H1 (cell line): Measurements from ENCODE around the gene ABI3. TPM values are rescaled to one million over a fixed set of nuclear protein-coding genes. Genes with fewer than 3 reads are reported as not detected.

Source experiments
- CTCF ChIA-PET: fragments of 300-600 bp; sonication (Branson Sonifier 250); formaldehyde crosslinking; loops from one replicate; lab custom pipeline; 2021; ENCODE audit not compliant: partially characterized antibody; lab: Charles Lee
- POLR2A ChIA-PET: fragments of 300-600 bp; sonication (Branson Sonifier 250); formaldehyde crosslinking; loops from one replicate; lab custom pipeline; 2021; ENCODE audit warnings: inconsistent platforms; ENCODE audit not compliant: partially characterized antibody; lab: Charles Lee
- DNase-seq, 2 experiments: peaks; one replicate each; pipeline versions ENCODE4 v3.0.0 to v3.0.0-alpha.2; 2010 to 2022; ENCODE audit warnings: low spot score in 2 of 2, low read depth in 1 of 2, mixed read lengths in 1 of 2
- FAIRE-seq: peaks from 2 replicates; lab custom pipeline; 2011; peaks lifted over from hg19 to GRCh38; lab: Jason Lieb, UNC
- H2AFZ ChIP-seq: 2 replicates; pipeline ENCODE4 v1.8.1; 2012; ENCODE audit warnings: low read length, inconsistent platforms
- H2AK5ac ChIP-seq: 2 replicates; pipeline ENCODE4 v1.6.1; 2013; ENCODE audit warnings: low read depth, low read length
- H2BK120ac ChIP-seq: replicated peaks from 2 replicates; pipeline ENCODE3; 2013; ENCODE audit warnings: low read depth, low read length, inconsistent platforms
- H2BK12ac ChIP-seq: 2 replicates; pipeline ENCODE4 v1.6.1; 2013; ENCODE audit warnings: low read depth, low read length
- H2BK15ac ChIP-seq: 2 replicates; pipeline ENCODE4 v1.6.1; 2013; ENCODE audit warnings: low read length
- H2BK20ac ChIP-seq: 2 replicates; pipeline ENCODE4 v1.6.1; 2013; ENCODE audit warnings: low read length
- H2BK5ac ChIP-seq: 2 replicates; pipeline ENCODE4 v1.6.1; 2013; ENCODE audit warnings: low read depth, low read length
- H3K14ac ChIP-seq: 2 replicates; pipeline ENCODE4 v1.6.1; 2013; ENCODE audit warnings: inconsistent platforms; ENCODE audit not compliant: insufficient read length
- H3K18ac ChIP-seq: 2 replicates; pipeline ENCODE4 v1.6.1; 2013; ENCODE audit warnings: low read length; ENCODE audit errors: extremely low read depth
- H3K23ac ChIP-seq: 2 replicates; pipeline ENCODE4 v1.6.1; 2013; ENCODE audit warnings: inconsistent platforms; ENCODE audit not compliant: insufficient read length
- H3K23me2 ChIP-seq: 2 replicates; pipeline ENCODE4 v1.6.1; 2013; ENCODE audit warnings: low read depth, low read length
- H3K27ac ChIP-seq: 2 replicates; pipeline ENCODE4 v1.6.1; 2011; ENCODE audit warnings: low read depth, low read length, inconsistent platforms
- H3K27me3 ChIP-seq, 4 experiments: replicated peaks in 1 of 4; 1 replicate in 1 of 4; 2 replicates in 3 of 4; pipeline versions ENCODE4 v1.6.1 to v1.8.1; 2011 to 2013; ENCODE audit warnings: low read length in 3 of 4, mild to moderate bottlenecking in 3 of 4, inconsistent platforms in 2 of 4, mixed read lengths in 2 of 4, moderate library complexity in 1 of 4; ENCODE audit not compliant: control insufficient read depth in 3 of 4, insufficient read depth in 3 of 4; ENCODE audit errors: extremely low read depth in 1 of 4
- H3K36me3 ChIP-seq, 4 experiments: 2 replicates each; pipeline versions ENCODE4 v1.6.1 to v1.8.1; 2011 to 2013; ENCODE audit warnings: mild to moderate bottlenecking in 4 of 4, low read length in 3 of 4, moderate library complexity in 2 of 4, control low read depth in 1 of 4, inconsistent platforms in 1 of 4; ENCODE audit not compliant: insufficient read depth in 4 of 4, control insufficient read depth in 2 of 4
- H3K4ac ChIP-seq: replicated peaks from 2 replicates; pipeline ENCODE3; 2013; ENCODE audit warnings: low read length, low read depth, mixed read lengths, inconsistent platforms; ENCODE audit not compliant: insufficient read length
- H3K4me1 ChIP-seq, 4 experiments: replicated peaks in 1 of 4; 1 replicate in 1 of 4; 2 replicates in 3 of 4; pipeline versions ENCODE4 v1.6.1 to v1.8.1; 2011 to 2013; ENCODE audit warnings: low read length in 3 of 4, inconsistent platforms in 2 of 4, mixed read lengths in 1 of 4; ENCODE audit not compliant: insufficient read depth in 4 of 4, control insufficient read depth in 3 of 4
- H3K4me2 ChIP-seq, 2 experiments: 2 replicates each; pipeline versions ENCODE4 v1.6.1 to v1.8.1; 2011 to 2013; ENCODE audit warnings: low read depth in 2 of 2, low read length in 2 of 2, control low read depth in 1 of 2, inconsistent platforms in 1 of 2, mild to moderate bottlenecking in 1 of 2; ENCODE audit not compliant: insufficient read depth in 1 of 2
- H3K4me3 ChIP-seq, 4 experiments: fragments of 200-600, 300-600 bp in 1 of 4; sonication (generic), shearing (Covaris generic), sonication (Bioruptor Twin) in 1 of 4; 2 replicates each; pipeline versions ENCODE4 v1.5.1 to v1.8.1; 2011 to 2016; ENCODE audit warnings: low read length in 4 of 4, low read depth in 3 of 4, control low read depth in 2 of 4, inconsistent platforms in 2 of 4, mild to moderate bottlenecking in 2 of 4, mixed read lengths in 1 of 4, moderate library complexity in 1 of 4; ENCODE audit not compliant: insufficient read depth in 2 of 4; ENCODE audit errors: extremely low read depth in 1 of 4
- H3K56ac ChIP-seq: replicated peaks from 2 replicates; pipeline ENCODE3; 2013; ENCODE audit warnings: low read depth, mild to moderate bottlenecking, mixed read lengths, low read length, inconsistent platforms; ENCODE audit not compliant: insufficient read length
- H3K79me1 ChIP-seq: 2 replicates; pipeline ENCODE4 v1.6.1; 2013; ENCODE audit warnings: low read depth, low read length, control low read depth
- H3K79me2 ChIP-seq, 2 experiments: 2 replicates each; pipeline versions ENCODE4 v1.6.1 to v1.8.1; 2012 to 2013; ENCODE audit warnings: low read length in 2 of 2, mild to moderate bottlenecking in 2 of 2, inconsistent platforms in 1 of 2; ENCODE audit not compliant: insufficient read depth in 2 of 2, control insufficient read depth in 1 of 2
- H3K9ac ChIP-seq, 4 experiments: replicated peaks in 1 of 4; 1 replicate in 1 of 4; 2 replicates in 3 of 4; pipeline versions ENCODE4 v1.6.1 to v1.8.1; 2011 to 2013; ENCODE audit warnings: low read depth in 3 of 4, low read length in 3 of 4, control low read depth in 2 of 4, mild to moderate bottlenecking in 2 of 4, moderate library complexity in 2 of 4, inconsistent platforms in 1 of 4; ENCODE audit errors: extremely low read depth in 1 of 4
- H3K9me3 ChIP-seq, 2 experiments: 2 replicates each; pipeline versions ENCODE4 v1.6.1 to v1.8.1; 2012 to 2013; ENCODE audit warnings: mild to moderate bottlenecking in 2 of 2, moderate library complexity in 2 of 2, control low read depth in 1 of 2, inconsistent platforms in 1 of 2, low read depth in 1 of 2, low read length in 1 of 2, mixed read lengths in 1 of 2; ENCODE audit not compliant: insufficient read depth in 2 of 2
- H4K20me1 ChIP-seq, 2 experiments: replicated peaks in 1 of 2; 2 replicates each; pipeline versions ENCODE3 to v1.8.1; 2011 to 2013; ENCODE audit warnings: inconsistent platforms in 2 of 2, low read length in 2 of 2, mild to moderate bottlenecking in 1 of 2; ENCODE audit not compliant: insufficient read depth in 2 of 2, control insufficient read depth in 1 of 2
- H4K5ac ChIP-seq: 2 replicates; pipeline ENCODE4 v1.6.1; 2013; ENCODE audit warnings: low read length, low read depth, mixed read lengths, inconsistent platforms; ENCODE audit not compliant: insufficient read length
- H4K8ac ChIP-seq: 2 replicates; pipeline ENCODE4 v1.8.0; 2013; ENCODE audit warnings: mild to moderate bottlenecking, moderate library complexity, low read length, inconsistent platforms; ENCODE audit not compliant: insufficient read depth; ENCODE audit errors: extremely low read depth
- H4K91ac ChIP-seq: replicated peaks from 2 replicates; pipeline ENCODE3; 2013; ENCODE audit warnings: low read length, mixed read lengths, inconsistent platforms; ENCODE audit not compliant: insufficient read length
- GABPA ChIP-seq: IDR thresholded peaks from 2 replicates; pipeline ENCODE4 v1.6.1; 2011; ENCODE audit warnings: mild to moderate bottlenecking, low read length, moderate library complexity, borderline replicate concordance; ENCODE audit not compliant: insufficient read depth
- PHF8 ChIP-seq: fragments of 200-600 bp; sonication (generic); conservative IDR thresholded peaks from 2 replicates; pipeline ENCODE4 v1.7.1; 2012; ENCODE audit warnings: low read depth, mild to moderate bottlenecking, inconsistent platforms, low read length, moderate library complexity
- RNF2 ChIP-seq: fragments of 200-900, 300-1000 bp; sonication (generic); IDR thresholded peaks from 2 replicates; pipeline ENCODE4 v1.7.1; 2016; ENCODE audit warnings: borderline replicate concordance, low read depth, mild to moderate bottlenecking, antibody characterized with exemption, low read length; ENCODE audit not compliant: poor library complexity, severe bottlenecking; ENCODE audit errors: missing control alignments
- RXRA ChIP-seq: IDR thresholded peaks from 2 replicates; pipeline ENCODE4 v1.6.1; 2011; ENCODE audit warnings: low read depth, mild to moderate bottlenecking, low read length, moderate library complexity; ENCODE audit not compliant: insufficient read depth
- SP2 ChIP-seq: IDR thresholded peaks from 2 replicates; pipeline ENCODE4 v1.6.1; 2012; ENCODE audit warnings: mild to moderate bottlenecking, low read length, inconsistent platforms
- TAF1 ChIP-seq: IDR thresholded peaks from 2 replicates; pipeline ENCODE4 v1.6.1; 2011; ENCODE audit warnings: mild to moderate bottlenecking, low read depth, low read length
- TEAD4 ChIP-seq: IDR thresholded peaks from 2 replicates; pipeline ENCODE4 v1.6.1; 2012; ENCODE audit warnings: low read depth, low read length, inconsistent platforms, mixed read lengths
- WGBS, 2 experiments: shearing (Covaris generic) in 1 of 2; methylation state at CpG; one replicate each; pipeline versions ENCODE4 v1.1.6 to v1.1.7; 2013 to 2015; ENCODE audit warnings: low lambda C conversion rate in 2 of 2, mixed read lengths in 2 of 2, inconsistent platforms in 1 of 2, low coverage in 1 of 2, missing lambda C conversion rate in 1 of 2; ENCODE audit not compliant: insufficient replicate concordance in 2 of 2, insufficient coverage in 1 of 2, insufficient read length in 1 of 2; ENCODE audit errors: extremely low coverage in 1 of 2, missing lambda C conversion rate in 1 of 2; 5-methylcytosine and 5-hydroxymethylcytosine counted together
- long read RNA-seq, 2 experiments: library from RNA in 1 of 2; library from capped mRNA in 1 of 2; stranded (forward); transcript quantifications; one replicate each; pipeline ENCODE4 v2.0.0, GENCODE V29; 2021; ENCODE audit warnings: inconsistent platforms in 1 of 2
- polyA minus RNA-seq, 3 experiments: library from RNA; depleted of rRNA, polyadenylated mRNA; stranded (reverse); fragments of >200 nt; gene quantifications; 1 replicate in 2 of 3; 2 replicates in 1 of 3; pipeline ENCODE4 v1.2.3, GENCODE V29; 2011
- polyA plus RNA-seq, 7 experiments: library from polyadenylated mRNA; depleted of rRNA in 3 of 7; stranded (reverse) in 5 of 7; unstranded in 2 of 7; fragments of >200 nt in 5 of 7; fragments of 200-250 nt in 2 of 7; gene quantifications; 1 replicate in 5 of 7; 2 replicates in 1 of 7; 4 replicates in 1 of 7; pipeline versions ENCODE4 v1.2.1 to v1.2.3, GENCODE V29; 2011 to 2013; ENCODE audit warnings: missing spikeins in 2 of 7, mixed read lengths in 2 of 7
- total RNA-seq: library from RNA; stranded (reverse); fragmentation: NEBNext Ultra II Directional; extraction: Animal tissue kit (Norgen Biotek cat#: 25700); gene quantifications from 2 replicates; pipeline ENCODE4 v1.2.1, GENCODE V29; 2021

The ABI3 gene
- total RNA-seq (1.1 and 1.3 TPM in 2 replicates), polyA plus RNA-seq (2011; rRNA removed) (2.5 and 3.6 TPM in 2 replicates), polyA minus RNA-seq (2011; rRNA and poly(A)+ RNA removed) (1.3 and 3.8 TPM in 2 replicates)
- 2.1 TPM for polyA plus RNA-seq (2011; cell fraction: cytosol; rRNA removed)
- polyA plus RNA-seq (2011; cell fraction: nucleus; rRNA removed): 2.9 TPM
- 0.54 to 1.8 TPM (median 1.5 TPM) in 4 replicates for polyA plus RNA-seq (2012, experiment 1 of 2)
- 1.7 TPM for polyA plus RNA-seq (2012, experiment 2 of 2)
- 1.4 TPM for polyA plus RNA-seq (2013, experiment 1 of 2)
- polyA plus RNA-seq (2013, experiment 2 of 2): 1.4 TPM
- 2.5 TPM for polyA minus RNA-seq (2011; cell fraction: cytosol; rRNA and poly(A)+ RNA removed)
- 4.5 TPM for polyA minus RNA-seq (2011; cell fraction: nucleus; rRNA and poly(A)+ RNA removed)
- long read RNA-seq, experiment 1, partial matches to known transcripts: 1 of 2 reads
- long read RNA-seq, experiment 1, other reads (novel, unspliced or antisense): 1 of 2 reads
- long read RNA-seq, experiment 2, partial matches to known transcripts: 0 of 1 reads
- long read RNA-seq, experiment 2, other reads (novel, unspliced or antisense): 1 of 1 reads

- H2BK12ac ChIP-seq: peak within 1 kb of the TSS; percentile 39; the same call in 1 of the 2 replicates
- peak within 1 kb of the TSS in 1 of 4 experiments; percentile 23; a peak in 3 of 8 replicates for H3K4me3 ChIP-seq
- FAIRE-seq (no peak), DNase-seq (peak in 1 of 2 experiments; percentile 60)
- peak within 1 kb of the TSS; percentile 78 for H3K18ac ChIP-seq
- H2BK5ac ChIP-seq: peak within 1 kb of the TSS; percentile 44; the same call in 1 of the 2 replicates
- peak within 1 kb of the TSS; percentile 81 for H2AFZ ChIP-seq
- H2BK15ac ChIP-seq: peak within 1 kb of the TSS; percentile 99
- peak within 1 kb of the TSS; percentile 46 for H3K4ac ChIP-seq
- no peaks in the 10 kb centered on the region for H3K23me2 ChIP-seq
- H3K27ac ChIP-seq: 0 out of 2 replicates have a peak within 1 kb of the TSS, but pooled peaks have one; percentile 12
- H3K9ac ChIP-seq: no peak within 1 kb of the TSS; a peak in 1 of 7 replicates
- no peak within 1 kb of the TSS for H4K5ac ChIP-seq
- no peak within 1 kb of the TSS for H3K14ac ChIP-seq
- peak within 1 kb of the TSS; percentile 93; the same call in 1 of the 2 replicates for H2BK20ac ChIP-seq
- no peak within 1 kb of the TSS; the same call in 1 of the 2 replicates for H4K8ac ChIP-seq
- peaks cover 0 to 3% (median 0%) of the 10 kb centered on the region in 4 experiments; a peak in 2 of 7 replicates for H3K27me3 ChIP-seq
- CTCF ChIA-PET: interaction anchor here (0.6 to 1.7 kb wide), 2 partner anchors 17 to 99 kb away, joined by 3 to 6 read pairs; no protein-coding TSS in a partner anchor
- H3K79me2 ChIP-seq: no peaks in the 10 kb centered on the region
- no peaks in the 10 kb centered on the region for H3K36me3 ChIP-seq
- H2BK120ac ChIP-seq: no peak within 1 kb of the TSS
- peak within 1 kb of the TSS; percentile 50 to 59 for H3K4me2 ChIP-seq
- peak within 1 kb of the TSS; percentile 69; the same call in 1 of the 2 replicates for H2AK5ac ChIP-seq
- H3K56ac ChIP-seq: no peak within 1 kb of the TSS
- no peaks in the 10 kb centered on the region for H4K20me1 ChIP-seq
- POLR2A ChIA-PET: interaction anchor here (1.0 to 1.9 kb wide), 4 partner anchors 10 to 17 kb away, joined by 3 to 6 read pairs (median 4); no protein-coding TSS in a partner anchor
- no peak within 1 kb of the TSS for H3K23ac ChIP-seq
- no peak within 1 kb of the TSS for H4K91ac ChIP-seq
- no peaks in the 10 kb centered on the region for H3K79me1 ChIP-seq
- peaks cover 5 to 19% (median 13%) of the 10 kb centered on the region in 4 experiments for H3K4me1 ChIP-seq
- H3K9me3 ChIP-seq: no peaks in the 10 kb centered on the region
- 64% methylated on average over 16 of the region's 22 CpGs; no CpG with 5 or more reads in 1 of the 2 experiments for WGBS, 2 experiments
- no peak for TF ChIP-seq SP2
- TF ChIP-seq PHF8: no peak
- TF ChIP-seq TAF1: peak; percentile 49; the same call in 1 of the 2 replicates
- no peak for TF ChIP-seq GABPA
- no peak for TF ChIP-seq RXRA
- no peak for TF ChIP-seq RNF2
- TF ChIP-seq TEAD4: no peak
Measured at GRCh38 chr17:49210158-49211029, at the start of gene ABI3, which contains the start of gene GNGT2. ABI3 (plus strand) TSS chr17:49210707; CDS start chr17:49210725, 18 bp downstream. GNGT2 (minus strand) TSS chr17:49210574; CDS start chr17:49207422, 3,152 bp downstream.
